HG03558 (cell line): ENCODE measurements around the gene ZNF30.
A peak's percentile ranks its signal among the peaks of the same experiment; 100 is the strongest.
"Not testable (repeated sequence)": the region's sequence is repeated elsewhere in the genome, so short reads cannot be mapped to it uniquely, and the experiment has no call there.

ENCODE experiments used
- ATAC-seq: cut with Tn5 transposase; IDR thresholded peaks from one replicate; pipeline ENCODE4 v1.9.1; 2021; ENCODE audit warnings: moderate number of reproducible peaks; ENCODE audit not compliant: unreplicated experiment; ENCODE audit errors: extremely low read depth

Gene ZNF30

GRCh38 chr19:34926685-34927375 lies at the start of gene ZNF30:
TSS of gene ZNF30 (plus strand) at chr19:34926903. CDS start at chr19:34929948, 3,045 bp downstream.
- ATAC-seq, result peak; percentile 60

- ATAC-seq, result no peak
These were observed 47.1 kb upstream of the ZNF30 start for GRCh38 chr19:34879563-34879962.

GRCh38 chr19:34880034-34880433 lies 46.7 kb upstream of the ZNF30 start:
- no peak for ATAC-seq

GRCh38 chr19:34881982-34882381 lies 44.7 kb upstream of the ZNF30 start:
- no peak for ATAC-seq

- ATAC-seq, result no peak
These were observed 38.6 kb upstream of the ZNF30 start for GRCh38 chr19:34888091-34888490.

GRCh38 chr19:34900245-34900644 lies 26.5 kb upstream of the ZNF30 start:
- no peak for ATAC-seq

- ATAC-seq, result no peak
These were observed 21.8 kb upstream of the ZNF30 start for GRCh38 chr19:34904664-34905527.

GRCh38 chr19:34910770-34911169 lies 15.9 kb upstream of the ZNF30 start:
- ATAC-seq, result no peak

- ATAC-seq, result not testable (repeated sequence)
These were observed 9.6 kb upstream of the ZNF30 start for GRCh38 chr19:34917144-34917543.

- no peak for ATAC-seq
These were observed 8.5 kb upstream of the ZNF30 start for GRCh38 chr19:34918190-34918589.

GRCh38 chr19:34920090-34920786 lies 6.5 kb upstream of the ZNF30 start:
- ATAC-seq, result not testable (repeated sequence)

GRCh38 chr19:34925278-34925855 lies 1.3 kb upstream of the ZNF30 start:
- no peak for ATAC-seq

- no peak for ATAC-seq
These were observed 380 bp upstream of the ZNF30 start for GRCh38 chr19:34926361-34926684.

GRCh38 chr19:34932494-34932893 lies 5.8 kb downstream of the ZNF30 start:
- ATAC-seq, result no peak

- ATAC-seq, result no peak
These were observed 9.5 kb downstream of the ZNF30 start for GRCh38 chr19:34936184-34936583.

- ATAC-seq, result no peak
These were observed 12.2 kb downstream of the ZNF30 start for GRCh38 chr19:34938886-34939285.

GRCh38 chr19:34943861-34944573 lies 17.3 kb downstream of the ZNF30 start:
- no peak for ATAC-seq

GRCh38 chr19:34953092-34953491 lies 26.4 kb downstream of the ZNF30 start:
- no peak for ATAC-seq

GRCh38 chr19:34957830-34958751 lies 31.4 kb downstream of the ZNF30 start:
- ATAC-seq, result no peak
